Pons (tissue), 1 donor: ENCODE measurements around the gene NTS.

ENCODE experiments used
- DNase-seq: peaks from one replicate; pipeline ENCODE4 v3.0.0-alpha.2; 2016; ENCODE audit warnings: low spot score

Gene NTS

DNA sequence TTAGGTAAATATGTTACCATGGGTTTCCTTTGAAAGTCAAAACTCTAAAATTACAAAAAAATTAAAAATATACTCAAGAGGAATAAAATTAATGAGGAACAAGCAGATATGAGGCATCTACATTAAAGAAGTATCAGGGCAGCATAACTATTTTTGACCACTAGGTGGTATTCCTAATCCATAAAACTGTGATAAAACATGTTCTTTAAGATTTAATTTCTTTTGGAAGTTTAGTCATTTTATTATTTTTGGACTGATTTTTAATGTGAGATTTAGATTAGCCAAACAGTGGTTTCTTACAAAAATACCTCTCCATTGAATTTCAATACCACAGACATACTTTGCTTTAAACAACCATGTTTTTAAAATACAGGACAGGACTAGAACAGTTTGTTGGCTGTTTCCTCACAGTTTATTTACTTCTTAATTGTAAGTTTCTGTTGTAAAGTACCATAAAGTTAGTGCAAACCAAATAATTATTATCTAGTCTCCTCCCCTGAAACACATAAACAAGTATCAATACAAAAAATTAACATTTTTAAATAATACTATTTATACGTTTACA, 49.8 kb downstream of the NTS start:
- peak; percentile 14 for DNase-seq

DNA sequence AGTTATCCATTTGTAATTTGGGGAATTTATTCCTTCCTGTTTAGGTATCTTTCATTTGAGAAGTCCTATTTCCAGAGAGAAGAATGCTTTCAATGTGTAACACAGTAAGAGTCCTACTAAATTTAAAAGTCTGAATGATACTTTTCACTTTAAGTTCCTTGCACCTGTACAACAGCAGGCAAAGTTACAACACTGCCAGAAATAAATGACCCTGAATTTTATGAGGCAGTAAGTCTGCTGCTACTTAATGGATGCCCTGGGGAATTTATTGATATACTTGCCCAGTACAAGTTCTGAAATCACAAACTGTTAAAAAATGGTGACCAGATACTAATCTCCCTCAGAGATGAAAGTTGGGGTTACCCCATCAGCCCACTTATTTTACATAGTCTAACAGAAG, 53.1 kb downstream of the NTS start:
- DNase-seq: no peak
